ENCODE data around the gene TLL2.

The TLL2 gene

GRCh38 chr10:96488161-96488935 is 25.4 kb downstream of the TLL2 start:
- no peak for DNase-seq
- no peaks in the 10 kb centered on the region for H3F3A ChIP-seq (ENCODE audit: insufficient read depth, low read length)
- H3K27ac ChIP-seq (ENCODE audit: low read length): no peak overlapping the region
- no peaks in the 10 kb centered on the region for H3K27me3 ChIP-seq (replicated peaks; ENCODE audit: insufficient read depth, low read length)
- no peaks in the 10 kb centered on the region for H3K9me2 ChIP-seq (replicated peaks; ENCODE audit: insufficient read depth, low read length)
- TF ChIP-seq EZH2phosphoT487 (IDR thresholded peaks at IDR 0.05; ENCODE audit: low read length) (no peak), EZH2 (optimal IDR thresholded peaks at IDR 0.05; ENCODE audit: low read depth, low read length) (no peak), CTCF (IDR thresholded peaks at IDR 0.05; ENCODE audit: low read length) (no peak)
- no peaks in the 10 kb centered on the region for H3K36me3 ChIP-seq (replicated peaks; ENCODE audit: insufficient read depth, low read length)
- H3K9ac ChIP-seq (ENCODE audit: low read length): no peak overlapping the region
- H2AFZ ChIP-seq (ENCODE audit: low read length): no peak overlapping the region
- no peak overlapping the region for H3K4me3 ChIP-seq (ENCODE audit: low read length)
- H3K4me2 ChIP-seq (ENCODE audit: low read depth, low read length): no peak overlapping the region
- H3K79me2 ChIP-seq (ENCODE audit: low read length): no peaks in the 10 kb centered on the region
- no peaks in the 10 kb centered on the region for H4K20me1 ChIP-seq (ENCODE audit: insufficient read depth, low read length)
- no peaks in the 10 kb centered on the region for H3K9me3 ChIP-seq (replicated peaks; ENCODE audit: insufficient read depth, low read length)
- no peaks in the 10 kb centered on the region for H3K4me1 ChIP-seq (ENCODE audit: low read length)

- Histone ChIP-seq H3K9ac (ENCODE audit: low read length) (no peak overlapping the region), H3K79me2 (ENCODE audit: low read length) (no peaks in the 10 kb centered on the region), H3K4me3 (ENCODE audit: low read length) (no peak overlapping the region), H2AFZ (ENCODE audit: low read length) (no peak overlapping the region), H3K4me2 (ENCODE audit: low read depth, low read length) (no peak overlapping the region), H3K9me2 (replicated peaks; ENCODE audit: insufficient read depth, low read length) (no peaks in the 10 kb centered on the region), H3K9me3 (replicated peaks; ENCODE audit: insufficient read depth, low read length) (no peaks in the 10 kb centered on the region), H4K20me1 (ENCODE audit: insufficient read depth, low read length) (no peaks in the 10 kb centered on the region), H3F3A (ENCODE audit: insufficient read depth, low read length) (no peaks in the 10 kb centered on the region), H3K27me3 (replicated peaks; ENCODE audit: insufficient read depth, low read length) (no peaks in the 10 kb centered on the region), H3K4me1 (ENCODE audit: low read length) (no peaks in the 10 kb centered on the region), H3K36me3 (replicated peaks; ENCODE audit: insufficient read depth, low read length) (no peaks in the 10 kb centered on the region), H3K27ac (ENCODE audit: low read length) (no peak overlapping the region)
- no peak for DNase-seq
- TF ChIP-seq CTCF (IDR thresholded peaks at IDR 0.05; ENCODE audit: low read length) (no peak), EZH2 (optimal IDR thresholded peaks at IDR 0.05; ENCODE audit: low read depth, low read length) (no peak), EZH2phosphoT487 (IDR thresholded peaks at IDR 0.05; ENCODE audit: low read length) (no peak)
Measured at GRCh38 chr10:96482815-96483588, 30.7 kb downstream of the TLL2 start.

GRCh38 chr10:96478355-96478754 is 35.4 kb downstream of the TLL2 start:
- H3F3A ChIP-seq (ENCODE audit: insufficient read depth, low read length): no peaks in the 10 kb centered on the region
- no peaks in the 10 kb centered on the region for H3K9me2 ChIP-seq (replicated peaks; ENCODE audit: insufficient read depth, low read length)
- no peak overlapping the region for H2AFZ ChIP-seq (ENCODE audit: low read length)
- H3K4me2 ChIP-seq (ENCODE audit: low read depth, low read length): no peak overlapping the region
- H3K4me1 ChIP-seq (ENCODE audit: low read length): no peaks in the 10 kb centered on the region
- no peaks in the 10 kb centered on the region for H4K20me1 ChIP-seq (ENCODE audit: insufficient read depth, low read length)
- no peak overlapping the region for H3K9ac ChIP-seq (ENCODE audit: low read length)
- H3K36me3 ChIP-seq (replicated peaks; ENCODE audit: insufficient read depth, low read length): no peaks in the 10 kb centered on the region
- no peak for DNase-seq
- H3K27ac ChIP-seq (ENCODE audit: low read length): no peak overlapping the region
- no peaks in the 10 kb centered on the region for H3K9me3 ChIP-seq (replicated peaks; ENCODE audit: insufficient read depth, low read length)
- no peak overlapping the region for H3K4me3 ChIP-seq (ENCODE audit: low read length)
- TF ChIP-seq EZH2phosphoT487 (IDR thresholded peaks at IDR 0.05; ENCODE audit: low read length) (no peak), EZH2 (optimal IDR thresholded peaks at IDR 0.05; ENCODE audit: low read depth, low read length) (no peak), CTCF (IDR thresholded peaks at IDR 0.05; ENCODE audit: low read length) (no peak)
- no peaks in the 10 kb centered on the region for H3K79me2 ChIP-seq (ENCODE audit: low read length)
- no peaks in the 10 kb centered on the region for H3K27me3 ChIP-seq (replicated peaks; ENCODE audit: insufficient read depth, low read length)
